Measurements from ENCODE around the gene GOLGA6L10.

The GOLGA6L10 gene

GRCh38 chr15:82292271-82292670 is 57.0 kb downstream of the GOLGA6L10 start:
- no peak for TF ChIP-seq CTCF (conservative IDR thresholded peaks at IDR 0.05; ENCODE audit: low read depth, low read length)
- no peak for DNase-seq (ENCODE audit: low read depth)
- no peak overlapping the region for H3K4me3 ChIP-seq (ENCODE audit: low read length)
